ENCODE measurements around the gene LMCD1.

Gene LMCD1

DNA sequence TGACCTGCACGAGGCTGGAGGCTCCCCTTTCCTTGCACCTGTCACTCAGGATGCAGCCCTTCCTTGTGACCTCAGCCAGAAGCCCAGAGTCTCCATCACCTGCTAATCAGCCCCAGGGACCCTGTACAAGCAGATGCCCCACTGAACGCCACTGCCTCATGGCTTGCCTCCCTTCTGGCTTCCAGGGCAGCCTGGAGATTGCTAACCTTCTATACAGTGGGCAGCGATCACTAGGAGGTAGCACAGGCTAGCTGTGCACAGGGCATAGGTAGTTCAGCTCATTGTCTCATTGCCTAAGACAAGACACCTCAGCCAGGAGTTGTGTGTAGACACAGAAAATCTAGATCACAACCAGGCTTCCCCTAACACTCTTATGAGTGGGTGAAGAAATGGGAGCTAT, 93.6 kb downstream of the LMCD1 start:
- DNase-seq = no peak

DNA sequence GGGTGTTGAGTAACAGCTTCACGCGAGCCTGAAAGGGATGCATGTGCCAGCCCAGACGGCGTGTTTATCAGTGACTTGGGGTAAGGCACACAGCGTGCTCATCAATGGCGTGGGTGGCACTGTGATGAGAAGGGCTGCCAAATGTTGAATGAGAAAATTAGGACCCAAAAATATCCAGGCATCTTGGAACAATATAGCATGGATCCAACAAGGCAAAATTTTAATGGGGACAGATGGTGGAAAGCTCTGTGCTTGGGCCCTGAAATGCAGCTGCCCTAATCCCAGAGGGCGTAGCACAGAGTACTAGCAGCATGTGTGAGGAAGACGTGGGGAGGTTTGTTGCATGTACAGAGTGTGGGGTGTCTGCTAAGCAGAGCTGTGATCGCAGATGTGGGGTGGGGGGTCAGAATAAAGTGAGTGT, 94.1 kb downstream of the LMCD1 start:
- DNase-seq = no peak

DNA sequence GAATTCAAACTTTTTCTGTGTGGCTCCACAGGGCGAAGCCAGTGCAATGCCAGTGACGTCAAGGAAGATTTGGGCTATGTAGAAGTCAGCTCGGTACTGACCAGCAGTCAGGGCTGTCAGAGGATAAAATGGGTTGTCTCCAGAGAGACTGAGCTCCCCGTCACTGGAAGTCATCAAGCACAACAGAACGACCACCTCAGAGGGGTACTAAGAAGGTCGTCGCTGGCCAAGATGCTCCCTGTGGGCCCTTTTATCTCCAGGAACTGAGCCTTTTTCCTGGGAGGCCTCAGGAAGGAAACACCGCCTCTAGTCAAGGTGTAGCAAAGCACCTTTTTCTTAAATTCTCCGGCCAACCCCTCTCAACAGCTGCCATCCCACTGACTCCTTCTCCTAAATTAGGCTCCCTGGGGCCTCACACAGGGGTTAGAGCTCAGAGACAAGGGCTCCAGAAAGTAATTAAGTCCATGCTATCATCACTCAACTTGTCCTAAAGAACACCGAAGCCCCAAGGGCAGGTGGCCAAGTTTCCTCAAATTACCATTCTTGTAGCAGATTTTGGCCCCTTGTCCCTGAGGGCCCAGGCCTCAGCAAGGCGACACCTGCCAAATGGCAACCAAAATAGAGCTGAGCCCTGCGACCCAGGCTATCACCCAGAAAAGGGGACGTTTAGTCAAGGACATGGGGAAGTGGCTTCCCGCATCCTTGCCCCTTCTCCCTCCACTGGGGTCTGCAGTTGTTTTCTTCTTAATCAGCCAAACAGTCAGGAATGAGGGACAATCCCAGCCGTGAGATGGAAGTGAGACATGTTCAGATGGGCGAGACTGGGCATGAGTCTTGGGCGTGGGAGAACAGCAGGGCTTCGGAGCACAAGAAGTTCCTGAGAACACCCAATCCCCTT, 94.9 kb downstream of the LMCD1 start:
- DNase-seq = no peak

DNA sequence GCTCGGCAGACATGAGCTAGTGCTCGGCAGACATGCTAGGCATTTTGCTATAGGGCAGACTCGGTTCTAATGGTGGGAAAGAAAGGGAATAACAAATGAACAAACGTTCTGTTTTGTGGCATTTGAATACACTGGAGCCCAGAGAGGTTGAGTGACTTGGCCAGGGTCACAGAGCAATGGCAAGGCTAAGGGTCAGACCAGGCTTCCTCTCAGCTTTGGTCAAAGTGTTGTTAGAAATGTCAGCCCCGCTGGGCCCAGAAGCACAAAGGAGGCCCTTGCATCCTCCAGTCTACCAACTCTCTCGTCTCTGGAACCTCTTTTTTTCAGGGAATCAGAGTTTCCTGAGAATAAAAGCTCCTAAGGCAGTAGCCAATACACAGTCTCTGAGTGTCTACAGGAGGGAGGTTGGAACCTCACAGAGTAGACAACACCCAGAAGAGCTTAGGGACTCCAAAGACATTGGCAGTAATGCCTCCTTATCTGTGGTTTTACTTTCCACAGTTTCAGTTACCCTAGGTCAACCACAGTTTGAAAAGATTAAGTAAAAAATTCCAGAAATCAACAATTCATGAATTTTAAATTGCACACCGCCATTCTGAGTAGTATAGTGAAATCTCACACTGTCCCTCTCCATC, 95.7 kb downstream of the LMCD1 start:
- DNase-seq = no peak

DNA sequence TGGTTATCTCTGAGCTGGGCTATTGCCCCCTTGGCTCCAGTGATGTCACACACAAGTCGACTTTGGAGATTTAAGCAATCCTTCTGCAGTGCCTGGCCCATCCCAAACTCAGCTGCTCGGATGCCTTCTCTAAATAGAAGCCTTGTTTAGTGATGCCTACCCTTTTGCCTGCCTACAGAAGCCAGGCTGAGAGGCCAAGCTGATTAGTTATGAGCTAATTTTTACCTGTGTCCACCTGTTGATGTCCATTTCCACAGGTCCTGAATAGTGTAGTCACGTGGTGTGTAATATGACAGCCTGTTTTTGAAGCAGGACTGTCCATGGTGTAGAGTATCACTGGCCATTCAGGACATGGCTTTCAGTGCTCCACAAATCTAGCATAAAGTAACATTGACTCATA, 97.5 kb downstream of the LMCD1 start:
- no peak for DNase-seq

DNA sequence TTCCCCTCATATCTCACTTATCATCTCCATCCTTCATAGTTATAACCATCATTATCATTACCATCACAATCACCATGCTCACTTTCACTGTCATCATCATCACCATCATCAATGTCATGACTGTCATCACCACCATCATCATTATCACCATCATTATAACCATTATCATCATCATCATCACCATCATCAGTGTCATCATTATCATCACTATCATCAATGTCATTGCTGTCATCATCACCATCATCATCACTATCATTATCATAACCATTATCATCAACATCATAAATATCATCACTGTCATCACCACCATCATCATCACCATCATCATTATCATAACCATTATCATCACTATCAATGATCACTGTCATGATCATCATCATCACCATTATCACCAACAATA, 98.8 kb downstream of the LMCD1 start:
- DNase-seq = no peak

DNA sequence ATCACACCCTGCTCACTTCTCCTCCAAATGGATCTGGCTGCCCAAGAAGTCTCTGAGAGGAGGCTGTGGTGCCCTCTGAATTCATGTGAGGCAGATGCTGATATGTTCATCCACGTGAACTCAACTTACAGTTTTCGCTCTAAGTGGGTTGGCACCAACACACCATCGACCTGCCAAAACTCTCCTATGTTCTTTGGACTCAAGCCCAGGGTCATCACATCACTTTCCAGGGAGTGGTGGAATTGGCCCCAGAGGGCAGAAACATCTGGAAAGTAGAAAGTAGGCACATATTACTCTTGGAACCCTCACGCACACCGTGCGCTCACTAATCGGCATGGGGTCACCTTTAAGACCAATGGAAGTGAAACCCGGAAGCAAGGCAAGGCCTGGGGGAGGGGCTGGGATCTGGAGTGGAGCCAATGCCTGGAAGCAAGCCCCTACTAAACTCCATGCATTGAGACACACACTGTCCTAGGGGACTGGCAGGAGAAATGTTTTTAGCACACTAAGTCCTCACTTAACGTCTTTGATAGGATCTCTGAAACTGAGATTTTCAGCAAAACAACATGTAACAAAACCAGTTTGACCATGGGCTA, 101.6 kb downstream of the LMCD1 start:
- no peak for DNase-seq

DNA sequence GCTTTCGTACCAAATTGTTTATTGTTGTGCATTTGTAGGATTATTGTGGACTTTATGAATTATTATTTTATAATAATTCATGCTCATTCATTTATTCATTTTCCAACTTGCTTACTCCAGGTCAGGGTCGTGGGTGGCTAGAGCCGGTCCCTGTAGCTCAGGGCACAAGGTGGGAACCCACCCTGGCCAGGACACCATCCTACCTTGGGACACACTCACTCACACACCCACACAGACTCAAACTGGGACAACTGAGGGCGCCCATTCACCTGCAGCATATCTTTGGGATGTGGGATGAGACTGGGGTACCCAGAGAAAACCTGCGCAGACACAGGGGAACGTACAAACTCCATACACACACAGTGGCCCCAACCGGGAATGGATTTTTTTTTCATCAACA, 102.4 kb downstream of the LMCD1 start:
- DNase-seq = no peak

DNA sequence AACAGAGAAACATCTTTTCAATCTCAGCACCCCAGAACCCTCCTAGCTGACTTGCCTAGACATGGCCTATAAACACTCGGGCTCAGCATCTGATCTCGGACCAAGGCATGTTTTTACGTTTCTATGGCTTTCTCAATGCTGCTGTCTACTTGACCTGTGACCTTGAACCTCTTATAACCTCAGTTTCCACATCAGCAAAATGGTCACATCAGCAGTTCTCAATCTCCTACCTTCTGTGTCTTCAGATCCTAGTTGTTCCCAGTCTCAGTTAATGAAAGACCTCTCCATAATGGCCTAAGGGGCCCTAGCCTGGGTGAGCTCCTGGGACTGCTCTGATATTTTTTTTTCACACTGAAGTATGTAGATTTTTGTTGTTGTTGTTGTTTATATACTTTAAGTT, 103.4 kb downstream of the LMCD1 start:
- DNase-seq = no peak

DNA sequence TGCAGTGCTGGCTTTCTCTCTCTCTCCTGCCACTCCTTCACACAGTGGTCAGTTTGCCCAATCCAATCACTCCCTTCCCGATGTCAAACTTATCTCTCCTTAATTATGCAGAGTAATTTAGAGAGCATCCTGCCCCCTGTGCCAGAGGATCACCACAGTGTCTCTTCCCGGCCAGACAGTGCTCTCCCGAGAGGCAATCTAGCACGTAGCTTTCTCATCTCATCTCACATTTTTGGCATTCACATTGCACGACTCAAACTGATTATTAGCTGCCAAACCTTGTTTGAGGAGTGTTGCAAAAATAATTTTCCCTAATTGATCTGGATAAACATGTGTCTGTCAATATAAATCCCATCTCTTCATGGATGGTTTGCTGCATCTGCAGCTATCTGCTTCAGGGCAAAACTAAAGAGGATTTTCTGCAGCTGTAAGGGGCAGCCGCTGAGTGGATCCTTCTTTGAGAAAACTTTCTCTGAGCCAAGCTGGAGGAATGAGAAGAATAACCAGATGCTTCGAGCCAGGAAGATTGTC, 105.1 kb downstream of the LMCD1 start:
- no peak for DNase-seq

DNA sequence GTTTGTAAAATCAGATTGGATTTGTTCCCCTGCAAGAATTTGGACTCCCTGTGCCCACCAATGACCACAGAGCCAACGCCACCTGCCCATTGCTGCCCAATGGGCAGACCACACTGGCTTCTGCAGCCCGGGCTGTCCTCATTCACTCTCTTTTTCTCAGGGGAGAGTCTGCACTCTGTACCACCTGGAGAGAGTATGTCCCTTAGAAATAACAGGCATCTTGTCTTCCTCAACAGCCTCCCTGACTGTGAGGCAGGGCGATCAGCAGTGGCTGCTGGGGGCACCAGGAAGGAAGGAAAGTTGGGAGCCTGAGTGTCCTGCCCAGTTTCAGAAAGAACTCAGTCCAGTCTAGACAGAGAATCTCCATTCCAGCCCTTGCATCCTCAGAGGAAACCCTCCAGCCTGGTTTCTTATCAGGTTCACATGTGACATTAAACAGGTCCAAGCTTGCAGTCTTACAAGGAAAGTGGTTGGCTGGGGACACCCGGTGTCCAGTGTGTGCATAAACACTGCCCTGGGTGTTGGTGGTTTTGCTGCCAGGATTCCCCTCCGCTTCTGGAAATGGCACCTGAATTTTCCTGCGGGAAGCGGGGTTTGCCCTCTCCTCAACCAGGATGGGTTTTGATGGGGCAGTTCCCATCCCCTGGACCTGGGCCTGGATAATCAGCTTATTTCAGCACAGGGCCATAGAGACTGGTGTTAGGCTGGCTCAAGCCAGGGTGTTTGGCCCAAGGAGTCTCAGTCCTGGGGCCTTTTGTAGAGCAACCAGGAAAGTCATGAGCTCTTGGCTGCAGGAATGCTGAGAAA, 105.8 kb downstream of the LMCD1 start:
- DNase-seq = peak; percentile 3

DNA sequence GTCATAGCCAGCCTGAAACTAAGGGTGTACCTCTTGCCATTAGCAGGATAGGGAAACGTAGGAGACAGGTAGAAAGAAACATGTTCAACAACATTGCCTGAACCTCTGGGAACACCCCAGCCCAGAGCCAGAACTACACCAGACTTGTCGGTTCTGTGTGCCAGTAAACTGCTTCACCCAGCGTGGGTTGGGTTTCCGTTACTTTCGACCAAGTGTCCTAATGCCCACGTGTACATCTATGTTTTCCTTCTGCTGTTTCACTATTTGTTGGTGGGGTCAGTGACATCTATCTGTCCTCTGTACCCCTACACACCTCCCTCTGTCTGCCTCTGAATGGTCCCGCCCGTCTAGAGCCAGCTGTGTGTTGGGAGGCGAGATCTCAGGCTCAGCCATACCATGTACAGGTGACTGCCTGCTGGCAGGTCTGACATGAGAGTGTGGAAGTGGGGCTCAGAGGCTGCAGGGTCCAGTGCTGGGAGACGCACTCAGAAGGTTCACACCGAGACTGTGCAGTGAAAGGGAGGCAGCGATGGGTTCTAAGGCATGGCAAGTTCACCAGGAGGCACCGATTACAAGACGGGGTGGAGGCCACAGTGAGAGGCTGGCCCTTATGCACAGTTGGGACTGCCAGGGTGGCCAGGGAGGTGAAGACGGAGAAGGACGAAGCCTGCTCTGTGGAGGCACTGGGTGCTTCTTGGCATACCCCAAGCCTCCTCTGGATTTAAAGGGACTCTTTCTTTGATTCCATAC, 106.6 kb downstream of the LMCD1 start:
- DNase-seq = no peak

DNA sequence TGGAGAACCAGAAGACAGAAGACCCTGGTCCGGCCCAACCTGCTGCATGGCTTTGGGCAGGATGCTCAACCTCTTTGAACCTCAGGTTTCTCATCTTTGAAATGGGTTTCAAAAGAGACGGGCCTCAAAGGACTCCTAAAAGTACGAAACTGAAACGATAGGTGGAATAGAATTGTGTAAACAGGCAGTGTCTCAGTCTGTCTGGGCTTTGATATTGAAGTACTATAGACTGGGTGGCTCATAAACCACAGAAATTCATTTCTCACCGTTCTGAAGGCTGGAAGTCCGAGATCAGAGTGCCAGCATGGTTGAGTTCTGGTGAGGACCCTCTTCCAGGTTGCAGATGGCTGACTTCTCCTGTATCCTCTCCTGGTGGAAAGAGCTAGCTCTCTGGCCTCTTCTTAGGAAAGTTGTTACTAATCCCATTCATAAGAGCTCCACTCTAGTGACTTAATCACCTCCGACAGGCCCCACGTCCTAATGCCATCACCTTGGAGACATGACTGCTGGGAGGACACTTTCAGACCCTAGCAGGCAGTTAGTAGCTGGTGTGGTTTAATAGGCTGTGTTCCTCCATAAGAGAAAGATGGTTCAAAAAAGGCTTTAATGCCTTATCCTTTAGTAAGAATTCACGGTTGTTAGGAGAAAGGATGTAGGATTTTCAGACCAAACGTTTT, 107.3 kb downstream of the LMCD1 start:
- no peak for DNase-seq

DNA sequence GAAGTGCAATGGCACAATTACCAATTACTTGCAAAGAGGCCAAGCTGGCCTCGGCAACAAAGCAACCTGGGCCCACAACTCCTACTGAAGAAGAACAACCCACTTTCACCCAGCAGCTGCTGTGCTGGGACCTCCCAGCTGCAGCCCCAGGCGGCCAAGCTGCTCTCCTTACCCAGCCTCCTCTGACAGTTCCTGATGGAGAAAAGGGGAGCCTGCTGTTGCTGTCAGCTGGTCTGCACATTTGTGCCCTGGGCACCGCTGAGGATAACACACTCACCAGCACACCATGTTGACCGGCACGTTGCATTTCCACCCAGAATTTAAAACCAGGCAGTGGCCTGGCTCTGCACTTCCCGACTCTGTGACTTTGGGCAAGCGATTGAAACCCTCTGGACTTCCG, 109.3 kb downstream of the LMCD1 start:
- no peak for DNase-seq

DNA sequence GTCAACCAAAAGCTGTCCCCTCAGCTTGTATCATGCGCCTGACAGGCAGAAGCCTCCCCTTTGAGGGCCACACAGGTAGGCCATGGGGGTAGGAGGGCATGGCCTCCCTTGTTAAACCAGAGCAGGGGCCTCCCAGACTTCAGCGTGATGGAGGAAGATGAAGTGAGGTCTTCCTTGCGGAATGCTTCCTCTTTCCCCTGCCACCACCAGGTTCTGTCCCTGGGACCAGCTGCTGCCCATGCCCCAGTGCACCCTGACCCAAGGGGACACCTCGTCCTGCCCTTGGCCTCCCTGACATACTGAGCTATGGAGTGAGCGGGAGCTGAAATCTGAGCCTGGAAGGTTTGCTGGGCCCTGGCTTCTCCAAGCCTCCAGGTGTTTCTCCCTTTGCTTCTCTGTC, 116.3 kb downstream of the LMCD1 start:
- DNase-seq = no peak

DNA sequence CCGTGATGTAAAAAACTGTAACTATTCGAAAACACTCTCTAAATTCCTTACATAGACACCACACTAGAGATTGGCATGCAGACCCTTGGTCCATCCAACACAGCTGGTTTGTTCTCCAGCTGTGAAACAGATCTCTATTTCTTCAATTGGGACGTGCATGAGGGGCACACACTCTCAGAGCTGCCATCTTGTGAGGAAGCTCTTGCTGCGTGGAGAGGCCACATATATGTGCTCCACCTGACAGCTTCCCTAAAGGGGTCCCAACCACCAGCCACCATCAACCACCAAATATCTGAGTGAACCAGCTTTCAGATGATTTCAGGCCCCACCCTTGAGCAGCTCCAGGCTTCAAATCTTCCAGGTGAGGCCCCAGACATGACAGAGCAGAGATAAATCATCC, 117.3 kb downstream of the LMCD1 start:
- no peak for DNase-seq

DNA sequence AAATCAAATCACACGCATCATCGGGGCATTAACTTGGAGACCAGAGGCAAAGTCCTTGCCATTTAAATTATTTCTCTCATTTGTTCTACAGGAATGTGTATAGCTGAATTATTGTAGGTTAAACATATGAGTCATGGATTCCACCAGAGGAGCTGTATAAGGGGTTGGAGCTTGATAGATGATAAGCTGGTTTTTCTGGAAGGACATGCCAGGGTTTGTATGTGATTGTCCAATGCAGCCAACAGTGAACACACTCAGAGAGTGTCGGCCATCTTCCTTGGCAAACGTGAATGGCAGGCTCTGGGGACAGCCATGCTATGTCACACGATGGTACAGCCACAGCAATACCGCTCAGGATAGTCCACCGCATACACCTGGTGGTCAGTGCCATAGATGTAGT, 117.9 kb downstream of the LMCD1 start:
- DNase-seq = no peak

DNA sequence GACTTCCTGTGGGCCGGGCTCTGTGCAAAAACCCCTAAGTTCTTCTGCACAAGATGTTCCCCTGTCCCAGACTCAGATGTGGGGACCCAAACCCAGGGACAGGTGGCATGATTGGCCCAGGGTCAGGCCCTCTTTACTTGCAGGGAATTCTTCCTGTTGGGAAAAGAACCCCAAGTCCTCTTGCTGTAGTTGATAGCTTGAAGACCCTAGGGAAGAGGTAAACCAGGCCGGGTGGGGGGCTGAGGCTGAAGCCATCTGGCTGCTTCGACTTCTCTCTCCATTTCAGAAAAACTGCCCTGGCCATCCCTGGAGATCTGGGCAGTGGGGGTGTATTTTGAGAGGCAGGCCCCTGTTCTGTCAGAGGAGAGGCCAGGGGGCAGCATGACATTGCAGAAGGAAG, 119.5 kb downstream of the LMCD1 start:
- no peak for DNase-seq

DNA sequence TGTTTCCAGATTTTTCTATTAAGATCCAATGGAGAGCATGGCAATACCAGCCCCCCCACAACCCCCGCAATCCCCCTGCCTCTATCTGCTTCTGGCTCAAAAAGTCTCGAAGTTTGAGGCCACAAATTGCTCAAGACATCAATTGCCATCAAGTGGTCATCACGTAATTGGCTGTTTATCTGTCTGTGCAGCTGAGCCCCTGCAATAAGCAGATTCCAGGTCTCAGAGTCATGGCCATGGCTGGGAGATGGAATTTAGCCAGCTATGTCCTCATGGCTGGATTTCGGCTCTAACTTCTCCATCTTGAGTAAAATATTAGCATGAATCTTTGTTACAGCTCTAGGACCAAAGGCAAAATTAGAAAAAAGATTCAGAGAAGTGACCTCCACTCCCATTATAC, 120.2 kb downstream of the LMCD1 start:
- no peak for DNase-seq

DNA sequence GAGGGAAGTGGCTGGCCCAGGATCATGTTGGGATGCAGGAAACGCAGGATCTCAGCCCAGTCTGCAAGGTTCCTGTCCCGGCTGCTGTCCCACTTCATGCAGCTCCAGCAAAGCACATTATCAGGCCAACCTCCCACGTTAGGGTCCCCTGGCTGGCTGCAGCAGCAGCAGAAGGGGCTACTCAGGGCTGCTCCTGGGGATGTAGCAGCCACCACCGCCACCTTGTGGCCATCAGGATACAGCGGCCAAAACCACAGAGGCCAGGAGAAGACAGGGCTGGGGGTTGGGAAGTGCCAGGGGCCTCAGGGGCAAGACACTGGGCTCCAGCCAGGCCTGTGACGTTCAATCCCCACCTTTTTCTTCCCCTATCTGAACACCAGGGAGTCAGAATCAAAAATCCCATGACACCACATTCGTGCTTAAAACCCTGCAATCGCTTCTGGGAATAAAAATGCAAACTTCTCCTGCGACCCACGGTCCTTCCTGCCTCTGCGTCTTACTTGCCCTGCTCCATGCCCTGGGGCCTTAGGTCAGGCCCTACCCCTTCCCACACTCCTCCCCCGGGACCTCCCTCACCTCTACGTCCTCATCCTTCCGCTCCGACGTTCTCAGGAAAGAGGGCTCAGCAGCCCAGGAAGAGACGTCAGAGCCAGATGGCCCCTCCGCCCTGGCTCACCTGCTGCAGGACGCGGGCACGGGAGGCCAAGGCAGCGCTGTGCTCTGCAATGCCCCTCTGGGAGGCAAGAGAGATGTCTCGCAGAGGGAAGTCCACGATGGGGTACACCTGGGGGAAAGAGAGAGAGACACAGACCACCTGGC, 121.5 kb downstream of the LMCD1 start:
- peak; percentile 9 for DNase-seq

DNA sequence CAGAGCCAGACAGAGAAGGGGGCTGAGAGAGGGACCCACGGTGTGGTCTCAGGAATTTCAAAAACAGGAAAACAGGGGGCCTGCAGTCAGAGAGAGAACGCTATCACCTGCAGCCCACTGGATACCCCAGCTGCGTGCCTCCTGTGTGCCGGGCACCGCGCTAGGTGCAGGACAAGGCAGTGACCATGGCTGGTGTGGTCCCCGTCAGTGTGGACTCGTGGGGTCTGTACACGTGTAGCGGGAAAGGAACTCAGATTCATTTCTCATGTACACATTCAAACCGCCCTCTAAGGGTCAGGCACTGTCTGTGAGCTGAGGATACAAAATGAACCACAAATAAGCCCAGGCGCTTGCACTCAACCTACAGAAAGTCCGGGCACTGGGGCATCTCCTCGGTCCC, 122.1 kb downstream of the LMCD1 start:
- DNase-seq = no peak
